Measurements from ENCODE around the gene MTHFR.

Gene MTHFR

DNA sequence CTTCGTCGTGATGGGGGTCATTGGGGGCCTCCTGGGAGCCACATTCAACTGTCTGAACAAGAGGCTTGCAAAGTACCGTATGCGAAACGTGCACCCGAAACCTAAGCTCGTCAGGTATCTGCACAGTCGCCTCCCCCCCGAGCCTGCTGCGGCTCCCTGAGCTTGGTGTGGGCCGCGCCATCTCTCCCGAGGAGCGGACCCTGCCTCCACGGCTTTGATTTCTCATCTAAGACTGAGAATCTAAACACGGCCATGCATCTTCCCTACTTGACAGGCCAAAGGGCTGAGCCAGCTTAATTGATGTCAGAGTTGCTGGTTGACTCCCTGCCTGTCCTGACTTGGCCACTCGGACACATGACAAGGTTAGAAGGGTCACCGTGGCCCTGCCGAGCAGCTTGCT is 22.7 kb upstream of the MTHFR start:
- H2AFZ ChIP-seq (ENCODE audit: low read length), result no peak overlapping the region
- H3K4me3 ChIP-seq (ENCODE audit: low read depth, low read length, poor library complexity, severe bottlenecking), result no peak overlapping the region
- no peaks in the 10 kb centered on the region for H3K9me2 ChIP-seq (ENCODE audit: low read depth, low read length)
- no peaks in the 10 kb centered on the region for H3K9me3 ChIP-seq (ENCODE audit: low read length)
- H3K9ac ChIP-seq (ENCODE audit: low read length), result no peak overlapping the region
- no peaks in the 10 kb centered on the region for H3K27me3 ChIP-seq (ENCODE audit: insufficient read depth, low read length)
- no peaks in the 10 kb centered on the region for H4K20me1 ChIP-seq (ENCODE audit: insufficient read depth, low read length)
- TF ChIP-seq EZH2 (IDR thresholded peaks at IDR 0.05; ENCODE audit: borderline replicate concordance, low read length) (no peak), CTCF (IDR thresholded peaks at IDR 0.05; ENCODE audit: low read length) (no peak)
- H3K36me3 ChIP-seq (ENCODE audit: insufficient read depth, low read length), result peaks cover 71% of the 10 kb centered on the region
- H3K4me1 ChIP-seq (ENCODE audit: insufficient read depth, low read length, severe bottlenecking), result no peaks in the 10 kb centered on the region
- no peaks in the 10 kb centered on the region for H3F3A ChIP-seq (ENCODE audit: insufficient read depth, low read length)
- H3K79me2 ChIP-seq (ENCODE audit: insufficient read depth, low read length), result no peaks in the 10 kb centered on the region
- no peak overlapping the region for H3K27ac ChIP-seq (ENCODE audit: low read depth, low read length, poor library complexity, severe bottlenecking)
- H3K4me2 ChIP-seq (ENCODE audit: low read length), result no peak overlapping the region

- no peaks in the 10 kb centered on the region for H3K27me3 ChIP-seq (ENCODE audit: insufficient read depth, low read length)
- peaks cover 59% of the 10 kb centered on the region for H3K36me3 ChIP-seq (ENCODE audit: insufficient read depth, low read length)
- no peaks in the 10 kb centered on the region for H3K9me3 ChIP-seq (ENCODE audit: low read length)
- TF ChIP-seq CTCF (IDR thresholded peaks at IDR 0.05; ENCODE audit: low read length) (no peak), EZH2 (IDR thresholded peaks at IDR 0.05; ENCODE audit: borderline replicate concordance, low read length) (no peak)
- no peaks in the 10 kb centered on the region for H4K20me1 ChIP-seq (ENCODE audit: insufficient read depth, low read length)
- H3K9me2 ChIP-seq (ENCODE audit: low read depth, low read length), result no peaks in the 10 kb centered on the region
- H3K27ac ChIP-seq (ENCODE audit: low read depth, low read length, poor library complexity, severe bottlenecking), result no peak overlapping the region
- no peak overlapping the region for H3K4me3 ChIP-seq (ENCODE audit: low read depth, low read length, poor library complexity, severe bottlenecking)
- H3K4me2 ChIP-seq (ENCODE audit: low read length), result no peak overlapping the region
- no peak overlapping the region for H3K9ac ChIP-seq (ENCODE audit: low read length)
- H3F3A ChIP-seq (ENCODE audit: insufficient read depth, low read length), result no peaks in the 10 kb centered on the region
- no peaks in the 10 kb centered on the region for H3K4me1 ChIP-seq (ENCODE audit: insufficient read depth, low read length, severe bottlenecking)
- H3K79me2 ChIP-seq (ENCODE audit: insufficient read depth, low read length), result no peaks in the 10 kb centered on the region
- no peak overlapping the region for H2AFZ ChIP-seq (ENCODE audit: low read length)
Measured at GRCh38 chr1:11826946-11827345, 21.2 kb upstream of the MTHFR start.

DNA sequence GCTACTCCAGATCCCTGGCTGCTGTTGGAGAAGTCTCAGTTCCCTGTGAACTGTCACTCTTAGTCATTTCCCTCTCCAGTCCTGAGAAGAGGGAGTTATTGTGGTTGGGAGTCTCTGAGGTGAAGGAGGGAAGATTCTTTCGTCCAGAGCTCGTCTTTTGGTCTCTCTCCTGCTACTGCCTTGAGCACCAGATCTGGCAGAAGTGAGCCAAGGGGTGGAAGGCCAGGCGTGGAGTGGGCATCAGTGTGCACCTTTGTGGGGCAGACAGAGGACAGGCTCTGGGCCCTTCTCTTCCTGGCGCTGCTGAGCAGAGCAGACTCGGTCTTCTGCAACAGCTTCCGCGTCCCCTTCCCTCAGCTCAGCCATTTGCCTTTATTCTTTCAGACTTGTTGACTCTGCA is 19.4 kb upstream of the MTHFR start:
- Histone ChIP-seq H3K9me2 (ENCODE audit: low read depth, low read length) (no peaks in the 10 kb centered on the region), H3K4me2 (ENCODE audit: low read length) (no peak overlapping the region), H3K4me1 (ENCODE audit: insufficient read depth, low read length, severe bottlenecking) (no peaks in the 10 kb centered on the region), H2AFZ (ENCODE audit: low read length) (no peak overlapping the region), H3K27ac (ENCODE audit: low read depth, low read length, poor library complexity, severe bottlenecking) (no peak overlapping the region), H3K9me3 (ENCODE audit: low read length) (no peaks in the 10 kb centered on the region), H3K4me3 (ENCODE audit: low read depth, low read length, poor library complexity, severe bottlenecking) (no peak overlapping the region), H3F3A (ENCODE audit: insufficient read depth, low read length) (no peaks in the 10 kb centered on the region), H3K9ac (ENCODE audit: low read length) (no peak overlapping the region), H4K20me1 (ENCODE audit: insufficient read depth, low read length) (no peaks in the 10 kb centered on the region), H3K79me2 (ENCODE audit: insufficient read depth, low read length) (no peaks in the 10 kb centered on the region), H3K27me3 (ENCODE audit: insufficient read depth, low read length) (no peaks in the 10 kb centered on the region), H3K36me3 (ENCODE audit: insufficient read depth, low read length) (peaks cover 53% of the 10 kb centered on the region)
- TF ChIP-seq EZH2 (IDR thresholded peaks at IDR 0.05; ENCODE audit: borderline replicate concordance, low read length), result no peak
- TF ChIP-seq CTCF (IDR thresholded peaks at IDR 0.05; ENCODE audit: low read length), result no peak
